ENCODE results near the gene SORCS3. TPM values are rescaled to one million over a fixed set of nuclear protein-coding genes. Genes with fewer than 3 reads are reported as not detected.

Gene SORCS3
- total and polyA plus RNA-seq, 2 of the 4 experiments (the other 2 are of a cell fraction): not detected

GRCh38 chr10:104767282-104767681 is 126.2 kb downstream of the SORCS3 start:
- H3K14ac ChIP-seq (replicated peaks; ENCODE audit: low read depth, low read length): no peak overlapping the region
- H4K5ac ChIP-seq (ENCODE audit: low read depth, low read length): no peak overlapping the region
- no peak for TF ChIP-seq NFE2L2 (IDR thresholded peaks at IDR 0.05; ENCODE audit: low read depth, low read length)
- TF ChIP-seq RAD21 (IDR thresholded peaks at IDR 0.05; ENCODE audit: low read length): no peak
- TF ChIP-seq MAZ (IDR thresholded peaks at IDR 0.05; ENCODE audit: borderline replicate concordance, low read depth, low read length): no peak
- TF ChIP-seq CEBPB (IDR thresholded peaks at IDR 0.05; ENCODE audit: low read depth, low read length): no peak
- TF ChIP-seq FOS (IDR thresholded peaks at IDR 0.05; ENCODE audit: low read depth, low read length): no peak
- no peak for TF ChIP-seq USF2 (IDR thresholded peaks at IDR 0.05; ENCODE audit: low read depth, low read length)
- TF ChIP-seq MAFK (IDR thresholded peaks at IDR 0.05; ENCODE audit: low read depth, low read length): no peak
- no peak for TF ChIP-seq POLR2A (IDR thresholded peaks at IDR 0.05; ENCODE audit: low read depth, low read length)
- no peak for TF ChIP-seq BHLHE40 (IDR thresholded peaks at IDR 0.05; ENCODE audit: low read depth, low read length)
- no peak for TF ChIP-seq ELK1 (IDR thresholded peaks at IDR 0.05; ENCODE audit: borderline replicate concordance, low read depth, low read length)
- no peak for TF ChIP-seq SMC3 (IDR thresholded peaks at IDR 0.05; ENCODE audit: low read depth, low read length)
- no peak overlapping the region for H2AFZ ChIP-seq (replicated peaks; ENCODE audit: low read length, poor library complexity)
- no peak overlapping the region for H4K91ac ChIP-seq (ENCODE audit: insufficient read depth, low read depth, low read length)
- CTCF ChIA-PET: no interaction called here
- no peak overlapping the region for H3K56ac ChIP-seq (ENCODE audit: extremely low read depth, insufficient read depth, low read length)
- H2BK120ac ChIP-seq (ENCODE audit: low read depth, low read length): no peak overlapping the region
- no peak overlapping the region for H2AK5ac ChIP-seq (ENCODE audit: low read depth, low read length)
- H3K4me2 ChIP-seq (ENCODE audit: low read depth, low read length): no peak overlapping the region
- H3K18ac ChIP-seq (ENCODE audit: low read depth, low read length): no peak overlapping the region
- intact Hi-C loops (cut with micrococcal nuclease): no loop called here
- no peaks in the 10 kb centered on the region for H3K36me3 ChIP-seq (ENCODE audit: control insufficient read depth, insufficient read depth, low read length)
- no peak overlapping the region for H3K23ac ChIP-seq (ENCODE audit: low read depth, low read length)
- H3K9me1 ChIP-seq (ENCODE audit: insufficient read depth, low read length): no peaks in the 10 kb centered on the region
- no peaks in the 10 kb centered on the region for H4K20me1 ChIP-seq (ENCODE audit: insufficient read depth, low read length)
- H2AK9ac ChIP-seq (replicated peaks; ENCODE audit: low read depth, low read length, poor library complexity): no peak overlapping the region
- no peak overlapping the region for H3K27ac ChIP-seq (ENCODE audit: insufficient read depth, low read length)
- H2BK15ac ChIP-seq (ENCODE audit: low read depth, low read length): no peak overlapping the region
- H2BK5ac ChIP-seq (ENCODE audit: low read depth, low read length, poor library complexity, severe bottlenecking): no peak overlapping the region
- no peak overlapping the region for H3K4me3 ChIP-seq (ENCODE audit: insufficient read depth, low read depth, low read length)
- dilution Hi-C loops (cut with HindIII; ENCODE audit: low sequenced_read_pairs, unreplicated experiment): no loop called here
- H2BK20ac ChIP-seq (ENCODE audit: low read depth, low read length): no peak overlapping the region
- BruUV-seq (replicated peaks): no TSS peak
- H4K8ac ChIP-seq (ENCODE audit: low read depth in 2 of 2, low read length in 2 of 2): no peak overlapping the region
- POLR2A ChIA-PET (ENCODE audit: unreplicated experiment): no interaction called here
- H3K9me3 ChIP-seq (ENCODE audit: control insufficient read depth, insufficient read depth, low read length): peaks cover 27% of the 10 kb centered on the region
- no peaks in the 10 kb centered on the region for H3K4me1 ChIP-seq (ENCODE audit: control insufficient read depth, insufficient read depth, low read length)
- no peaks in the 10 kb centered on the region for H3K79me1 ChIP-seq (ENCODE audit: low read depth in 1 of 2, low read length in 2 of 2)
- no peaks in the 10 kb centered on the region for H3K27me3 ChIP-seq (ENCODE audit: control insufficient read depth, insufficient read depth, low read length)
- no peak overlapping the region for H3K4ac ChIP-seq (ENCODE audit: low read depth, low read length)
- WGBS, 2 experiments (ENCODE audit: extremely low coverage in 2 of 2, insufficient read length in 1 of 2): 20% methylated on average over 1 of the region's 2 CpGs; no CpG with 5 or more reads in 1 of the 2 experiments
- ATAC-seq (ENCODE audit: low read depth): no peak
- DNase-seq: no peak
- in situ Hi-C loops (cut with MboI; ENCODE audit: low sequenced_read_pairs): no loop called here
- H3K9ac ChIP-seq (ENCODE audit: low read depth, low read length): no peak overlapping the region

Measured in IMR-90 (cell line).